NCI-H128 (cell line): ENCODE data around the gene BCAN.

Source experiments
- DNase-seq: peaks from one replicate; lab custom pipeline; 2025; ENCODE audit not compliant: unreplicated experiment; lab: John Stamatoyannopoulos, UW

Gene BCAN

GRCh38 chr1:156660752-156661112 is 18.8 kb downstream of the BCAN start:
- DNase-seq: no peak

DNA sequence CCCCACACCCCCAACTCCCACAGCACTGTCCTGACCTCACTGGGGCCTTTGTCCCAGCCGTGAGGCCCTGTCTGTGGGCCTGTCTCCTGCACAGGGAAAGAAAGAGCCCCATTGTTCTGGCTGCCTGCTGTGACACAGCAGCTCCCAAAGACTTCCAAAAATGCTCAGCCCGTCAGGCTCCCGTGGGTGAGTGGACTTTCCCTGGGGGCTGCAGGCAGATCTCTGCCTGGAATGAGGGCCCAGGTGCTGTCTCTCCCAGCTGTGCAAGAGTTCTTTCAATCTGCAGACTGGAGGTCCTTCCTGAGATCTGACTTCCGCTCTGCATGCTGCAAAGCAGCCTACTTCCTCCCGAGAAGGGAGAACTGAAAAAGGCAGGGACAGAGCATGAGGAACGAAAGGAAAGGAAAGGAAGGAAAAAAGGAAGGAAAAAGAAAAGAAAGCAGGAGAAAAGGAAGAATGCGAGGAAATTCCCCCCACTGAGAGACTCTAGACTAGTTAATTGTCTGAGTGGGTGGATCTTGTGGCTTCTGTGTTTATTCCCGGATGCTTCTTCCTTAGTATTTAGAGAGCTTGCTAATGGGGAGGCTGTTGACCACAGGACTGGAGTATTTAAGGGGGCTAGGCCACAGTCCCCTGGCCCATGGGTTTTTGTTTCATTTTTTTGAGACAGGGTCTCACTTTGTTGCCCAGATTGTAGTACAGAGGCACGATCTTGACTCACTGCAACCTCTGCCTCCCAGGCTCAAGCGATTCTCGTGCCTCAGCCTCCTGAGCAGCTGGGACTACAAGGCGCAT is 20.3 kb downstream of the BCAN start:
- DNase-seq: no peak

GRCh38 chr1:156662800-156663055 is 20.8 kb downstream of the BCAN start:
- DNase-seq: no peak

DNA sequence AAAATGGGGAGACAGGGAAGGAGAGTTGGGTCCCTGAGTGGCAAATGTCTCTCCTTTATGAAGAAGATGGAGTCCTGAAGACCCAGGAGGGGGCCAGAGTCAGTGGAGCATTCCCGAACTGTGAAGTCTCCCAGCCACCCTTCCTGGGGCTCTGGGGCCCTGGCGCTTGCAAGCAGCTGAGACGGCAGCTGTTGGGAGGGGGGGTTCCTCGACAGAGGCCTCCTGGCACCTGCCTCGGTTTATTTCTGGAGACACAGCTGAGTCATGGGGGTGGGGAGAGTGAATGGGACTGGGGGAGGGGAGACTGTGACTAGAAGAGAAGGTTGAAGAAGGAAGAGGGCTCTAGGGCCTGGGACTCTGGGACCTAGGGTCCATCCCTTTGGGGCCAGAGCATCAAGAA is 21.3 kb downstream of the BCAN start:
- DNase-seq: no peak

- no peak for DNase-seq
Measured at GRCh38 chr1:156664046-156664766, 22.3 kb downstream of the BCAN start.

DNA sequence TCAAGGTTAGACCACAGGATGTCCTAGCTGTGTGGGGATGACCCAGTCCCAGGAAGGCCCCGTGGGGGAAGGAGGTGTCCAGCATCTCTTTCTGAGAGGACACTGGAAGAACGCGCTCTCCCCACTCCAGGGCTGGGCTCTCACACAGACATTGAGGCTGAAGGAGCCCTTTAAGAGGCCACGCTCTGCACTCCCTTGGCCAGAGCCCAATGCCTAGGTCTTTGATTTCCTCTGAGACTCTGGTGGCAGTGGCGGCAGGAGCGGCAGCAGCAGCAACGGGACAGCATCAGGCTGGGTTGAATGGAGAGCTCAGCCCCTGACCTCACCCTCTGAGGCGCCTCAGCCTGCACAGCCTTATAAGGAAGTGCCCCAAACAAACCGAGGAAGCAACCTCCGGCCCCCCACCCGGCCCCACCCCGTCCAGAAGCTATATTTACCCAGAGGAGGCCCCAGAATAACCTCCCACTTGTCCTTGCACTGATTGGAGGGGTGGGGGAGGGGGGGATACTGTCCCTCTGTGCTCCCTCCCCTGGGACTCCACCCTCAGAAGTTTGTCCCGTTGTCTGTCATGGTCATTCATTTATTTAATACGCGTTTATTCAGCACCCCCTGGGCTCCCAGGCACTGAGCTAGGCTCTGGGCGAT is 23.0 kb downstream of the BCAN start:
- no peak for DNase-seq

DNA sequence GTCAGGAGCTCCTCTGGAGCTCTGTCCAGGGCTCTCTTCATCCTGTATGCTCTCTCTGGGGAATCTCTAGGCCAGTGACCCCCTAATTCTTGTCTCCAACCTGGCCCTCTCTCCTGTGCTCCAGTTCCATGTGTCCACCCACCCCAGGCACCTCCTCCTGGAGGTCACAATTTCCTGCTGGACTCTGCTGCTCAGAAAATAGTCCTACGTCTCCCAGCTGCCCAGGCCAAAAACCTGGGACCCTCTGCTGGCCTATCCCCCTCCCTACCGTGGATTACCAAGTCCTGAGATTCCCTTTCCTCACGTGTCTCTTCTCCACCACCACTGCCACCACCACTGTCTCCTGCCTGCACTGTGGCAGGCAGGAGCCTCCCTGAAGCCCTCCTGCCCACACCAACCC is 23.6 kb downstream of the BCAN start:
- no peak for DNase-seq

- no peak for DNase-seq
Measured at GRCh38 chr1:156666862-156667609, 25.1 kb downstream of the BCAN start.

- no peak for DNase-seq
Measured at GRCh38 chr1:156667610-156667967, 25.7 kb downstream of the BCAN start.

DNA sequence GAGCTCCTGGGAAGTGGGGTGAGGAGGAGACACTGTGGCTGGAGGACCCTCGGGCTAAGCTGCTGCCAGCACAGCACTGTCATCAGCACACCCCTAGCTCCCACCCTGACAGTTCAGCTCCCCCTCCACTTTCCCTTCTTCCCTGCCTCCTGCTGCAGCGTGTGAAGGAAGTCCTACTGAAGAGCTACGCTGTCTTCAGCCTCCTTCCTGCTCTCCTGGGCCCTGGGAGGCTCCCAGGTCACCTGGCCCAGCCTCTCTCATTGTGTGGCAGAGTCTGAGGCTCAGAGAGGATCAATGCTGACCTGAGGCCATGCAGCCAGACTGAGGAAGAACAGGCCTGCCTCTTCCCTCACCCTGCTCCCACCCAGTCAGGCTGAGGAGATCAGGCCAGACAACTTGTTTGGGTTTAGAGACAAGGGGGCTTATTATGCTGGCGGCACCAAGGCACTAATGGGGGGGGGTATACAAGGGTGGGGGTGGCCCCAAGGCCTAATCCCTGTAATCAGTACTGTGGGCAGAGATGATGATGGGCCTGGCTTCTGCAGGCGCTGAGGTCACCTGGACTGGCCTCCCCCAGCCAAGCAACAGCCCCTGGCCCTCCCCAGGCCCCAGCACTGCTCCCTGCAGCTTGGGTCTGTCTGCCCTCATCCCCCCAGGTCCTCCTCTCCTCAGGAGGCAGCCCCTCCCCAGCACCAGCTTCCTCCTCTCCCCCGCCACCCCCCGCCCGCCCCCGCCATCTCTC is 26.2 kb downstream of the BCAN start:
- no peak for DNase-seq

DNA sequence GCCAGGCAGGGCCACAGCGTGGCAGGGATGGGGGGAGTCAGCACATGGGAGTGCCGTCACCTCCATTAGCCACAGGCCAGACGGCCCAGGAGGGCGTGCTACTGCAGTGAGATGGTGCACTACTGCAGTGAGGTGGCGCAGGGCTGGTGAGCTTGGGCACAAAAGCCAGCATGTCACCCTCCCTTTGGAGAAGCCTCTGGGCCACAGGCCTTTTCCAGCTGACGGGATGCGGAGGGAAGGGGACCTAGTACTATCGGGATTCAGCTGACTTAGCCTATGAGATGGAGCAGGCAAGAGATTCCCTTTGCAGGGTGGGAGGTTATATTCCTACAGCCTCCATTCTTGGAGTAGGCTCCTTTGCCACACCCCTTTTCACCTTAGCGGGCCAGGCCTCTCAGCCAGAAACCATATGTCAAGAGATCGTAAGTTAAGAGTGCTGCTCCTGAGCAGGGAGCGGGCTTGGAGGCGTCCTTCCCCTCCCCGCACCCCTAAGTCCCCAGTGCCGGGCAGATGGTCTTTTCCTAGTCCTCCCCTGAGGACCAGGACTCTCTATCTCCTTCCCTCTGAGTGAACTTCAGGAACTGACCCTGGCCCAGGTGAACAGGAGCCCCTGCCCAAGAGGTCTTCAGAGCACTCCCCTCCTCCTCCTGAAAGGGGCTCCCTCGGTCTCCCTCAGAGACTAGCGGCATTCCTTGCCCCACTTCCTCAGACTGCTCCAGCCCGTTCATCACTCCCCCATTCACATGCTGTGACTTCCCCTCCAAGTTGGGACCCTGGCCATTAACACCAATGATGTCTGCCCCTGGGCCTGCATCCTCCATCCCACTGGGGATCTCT is 27.1 kb downstream of the BCAN start:
- DNase-seq: no peak

GRCh38 chr1:156669794-156670193 is 27.9 kb downstream of the BCAN start:
- DNase-seq: no peak

- no peak for DNase-seq
Measured at GRCh38 chr1:156670359-156670758, 28.4 kb downstream of the BCAN start.

GRCh38 chr1:156670791-156671190 is 28.9 kb downstream of the BCAN start:
- DNase-seq: no peak

DNA sequence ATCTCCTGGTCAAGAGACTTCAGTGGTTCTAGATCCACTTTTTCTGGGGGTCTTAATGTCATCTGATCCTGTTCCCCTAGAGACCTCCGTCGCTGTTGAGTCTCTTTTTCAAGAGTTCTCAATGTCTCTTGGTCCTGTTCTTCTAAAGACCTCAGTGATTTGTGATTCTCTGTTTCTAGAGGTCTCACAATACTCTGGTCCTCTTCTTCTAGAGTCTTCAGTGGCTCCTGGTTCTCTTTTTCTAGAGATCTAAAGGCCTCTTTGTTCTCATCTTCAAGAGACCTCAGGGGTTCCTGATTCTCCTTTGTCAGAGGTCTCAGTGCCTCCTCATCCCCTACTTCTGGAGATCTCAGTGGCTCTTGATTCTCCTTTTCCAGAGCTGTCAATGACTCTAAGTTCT is 29.9 kb downstream of the BCAN start:
- DNase-seq: no peak

GRCh38 chr1:156673387-156674121 is 31.6 kb downstream of the BCAN start:
- no peak for DNase-seq

GRCh38 chr1:156675210-156676113 is 33.5 kb downstream of the BCAN start:
- DNase-seq: no peak

GRCh38 chr1:156676114-156676819 is 34.4 kb downstream of the BCAN start:
- no peak for DNase-seq
